ENCODE results near the gene ZNF808.
"Not testable (repeated sequence)": the region's sequence is repeated elsewhere in the genome, so short reads cannot be mapped to it uniquely, and the experiment has no call there.

Gene ZNF808

GRCh38 chr19:52536448-52536800 lies 9.0 kb downstream of the ZNF808 start:
- TF ChIP-seq CTCF (IDR thresholded peaks at IDR 0.05; ENCODE audit: extremely low read depth, insufficient read depth, missing control alignments): no peak
- in situ Hi-C loops (cut with MboI; ENCODE audit: low pct_unique_long_range_greater_than_20kb, low sequenced_read_pairs, unreplicated experiment): no loop called here
- DNase-seq (ENCODE audit: low spot score): no peak

DNA sequence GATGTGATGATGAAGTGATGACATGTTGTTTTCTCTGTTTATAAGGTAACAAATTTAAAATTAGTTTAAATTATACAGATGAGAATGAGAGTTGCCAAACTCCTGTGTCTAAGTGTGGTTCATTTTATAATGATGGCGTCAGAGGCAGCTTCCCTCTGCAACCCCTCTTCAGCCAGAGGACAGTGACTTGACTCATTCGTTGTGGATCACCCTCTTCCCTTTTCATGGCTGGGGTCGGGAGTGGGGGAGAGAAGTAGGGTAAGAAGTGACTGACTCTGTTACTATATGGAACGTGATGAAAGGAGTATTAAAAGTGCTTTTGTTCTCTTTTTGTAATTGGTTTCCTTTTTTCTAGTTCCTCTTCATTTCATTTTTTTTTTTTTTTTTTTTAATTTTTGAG lies 11.3 kb downstream of the ZNF808 start:
- in situ Hi-C loops (cut with MboI; ENCODE audit: low pct_unique_long_range_greater_than_20kb, low sequenced_read_pairs, unreplicated experiment); DNase-seq (ENCODE audit: low spot score): not testable (repeated sequence)

GRCh38 chr19:52541176-52541575 lies 13.7 kb downstream of the ZNF808 start:
- in situ Hi-C loops (cut with MboI; ENCODE audit: low pct_unique_long_range_greater_than_20kb, low sequenced_read_pairs, unreplicated experiment); DNase-seq (ENCODE audit: low spot score): not testable (repeated sequence)

DNA sequence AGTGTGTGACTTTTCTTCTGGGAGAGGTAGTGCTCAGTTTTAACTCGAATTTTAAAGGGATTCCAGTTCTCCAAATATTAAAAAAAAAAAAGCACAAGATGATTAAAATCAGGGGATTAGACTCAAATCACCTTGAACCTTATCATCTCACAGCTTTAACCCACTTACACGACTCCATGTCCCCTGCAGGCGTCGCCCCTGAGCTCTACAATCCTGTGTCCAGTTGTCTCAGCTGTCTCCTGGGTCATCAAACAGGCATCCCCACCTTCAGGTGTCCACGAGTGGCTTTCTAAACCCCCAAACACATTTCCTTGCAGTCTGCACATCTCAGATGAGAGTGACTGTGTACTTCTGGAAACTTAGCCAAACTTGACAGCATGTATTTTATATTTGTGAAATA lies 14.1 kb downstream of the ZNF808 start:
- in situ Hi-C loops (cut with MboI; ENCODE audit: low pct_unique_long_range_greater_than_20kb, low sequenced_read_pairs, unreplicated experiment): no loop called here
- DNase-seq (ENCODE audit: low spot score): no peak
- TF ChIP-seq CTCF (IDR thresholded peaks at IDR 0.05; ENCODE audit: extremely low read depth, insufficient read depth, missing control alignments): no peak

DNA sequence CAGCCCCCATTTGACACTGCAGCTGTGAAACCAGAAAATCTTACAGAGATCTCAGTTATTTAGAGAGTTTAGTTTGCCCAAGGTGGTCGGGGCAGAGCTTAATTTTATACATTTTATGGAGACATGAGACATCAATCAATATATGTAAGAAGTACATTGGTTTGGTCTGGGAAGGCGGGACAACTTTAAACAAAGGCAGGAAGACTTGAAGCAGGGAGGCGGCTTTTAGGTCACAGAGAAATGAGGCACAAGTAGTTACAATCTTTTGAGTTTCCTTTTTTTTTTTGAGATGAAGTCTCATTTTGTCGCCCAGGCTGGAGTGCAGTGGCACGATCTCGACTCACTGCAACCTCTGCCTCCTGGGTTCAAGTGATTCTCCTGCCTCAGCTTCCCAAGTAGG lies 15.1 kb downstream of the ZNF808 start:
- not testable (repeated sequence) for DNase-seq (ENCODE audit: low spot score)

DNA sequence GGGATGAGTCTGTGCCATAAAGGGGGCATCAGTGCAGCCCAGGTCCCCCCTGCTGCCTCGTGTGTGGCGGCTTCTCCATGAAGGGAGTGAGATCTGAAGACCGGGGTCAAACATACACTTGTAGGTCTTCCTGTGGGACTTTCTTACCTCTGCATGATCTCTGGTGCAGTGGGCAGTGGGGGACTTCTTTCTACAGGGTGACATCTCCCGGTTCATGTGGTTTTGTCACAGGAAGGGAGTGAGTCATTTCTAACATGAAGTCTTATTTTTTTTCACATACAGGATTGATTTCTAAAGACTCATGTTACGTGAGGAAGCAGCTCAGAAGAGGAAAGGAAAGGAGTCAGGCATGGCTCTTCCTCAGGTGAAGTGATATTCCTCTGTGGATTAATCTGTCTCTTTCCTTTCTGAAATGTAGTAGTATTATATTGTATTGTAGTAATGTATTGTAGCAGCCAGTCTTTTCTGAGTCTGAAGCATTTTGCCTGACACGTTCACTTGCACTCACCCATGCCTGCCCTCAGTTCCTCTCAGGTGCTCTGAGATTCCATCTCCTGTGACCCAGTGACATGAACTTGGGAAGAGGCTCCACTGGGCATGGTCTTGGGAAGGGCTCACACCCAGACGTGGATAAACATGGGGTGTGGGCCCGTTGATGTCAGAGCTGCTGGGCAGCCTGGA lies 15.7 kb downstream of the ZNF808 start:
- no peak for DNase-seq (ENCODE audit: low spot score)
- in situ Hi-C loops (cut with MboI; ENCODE audit: low pct_unique_long_range_greater_than_20kb, low sequenced_read_pairs, unreplicated experiment): no loop called here

More for the DNA sequence above, 15.1 kb downstream of the ZNF808 start:
- in situ Hi-C loops (cut with MboI; ENCODE audit: low pct_unique_long_range_greater_than_20kb, low sequenced_read_pairs, unreplicated experiment): not testable (repeated sequence)

DNA sequence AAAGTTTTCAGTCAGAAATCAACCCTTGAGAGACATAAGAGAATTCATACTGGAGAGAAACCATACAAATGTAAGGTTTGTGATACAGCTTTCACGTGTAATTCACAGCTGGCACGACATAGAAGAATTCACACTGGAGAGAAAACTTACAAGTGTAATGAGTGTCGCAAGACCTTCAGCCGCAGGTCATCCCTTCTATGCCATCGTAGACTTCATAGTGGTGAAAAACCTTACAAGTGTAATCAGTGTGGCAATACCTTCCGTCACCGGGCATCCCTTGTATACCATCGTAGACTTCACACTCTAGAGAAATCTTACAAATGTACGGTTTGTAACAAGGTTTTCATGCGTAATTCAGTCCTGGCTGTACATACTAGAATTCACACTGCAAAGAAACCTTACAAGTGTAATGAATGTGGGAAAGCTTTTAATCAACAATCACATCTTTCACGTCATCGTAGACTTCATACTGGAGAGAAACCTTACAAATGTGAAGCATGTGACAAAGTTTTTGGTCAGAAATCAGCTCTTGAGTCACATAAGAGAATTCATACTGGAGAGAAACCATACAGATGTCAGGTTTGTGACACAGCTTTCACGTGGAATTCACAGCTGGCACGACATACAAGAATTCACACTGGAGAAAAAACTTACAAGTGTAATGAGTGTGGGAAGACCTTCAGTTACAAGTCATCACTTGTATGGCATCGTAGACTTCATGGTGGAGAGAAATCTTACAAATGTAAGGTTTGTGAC lies 26.9 kb downstream of the ZNF808 start:
- no peak for TF ChIP-seq CTCF (IDR thresholded peaks at IDR 0.05; ENCODE audit: extremely low read depth, insufficient read depth, missing control alignments)
- no peak for DNase-seq (ENCODE audit: low spot score)
- in situ Hi-C loops (cut with MboI; ENCODE audit: low pct_unique_long_range_greater_than_20kb, low sequenced_read_pairs, unreplicated experiment): no loop called here

More for the DNA sequence above, 15.7 kb downstream of the ZNF808 start:
- TF ChIP-seq CTCF (IDR thresholded peaks at IDR 0.05; ENCODE audit: extremely low read depth, insufficient read depth, missing control alignments): no peak

DNA sequence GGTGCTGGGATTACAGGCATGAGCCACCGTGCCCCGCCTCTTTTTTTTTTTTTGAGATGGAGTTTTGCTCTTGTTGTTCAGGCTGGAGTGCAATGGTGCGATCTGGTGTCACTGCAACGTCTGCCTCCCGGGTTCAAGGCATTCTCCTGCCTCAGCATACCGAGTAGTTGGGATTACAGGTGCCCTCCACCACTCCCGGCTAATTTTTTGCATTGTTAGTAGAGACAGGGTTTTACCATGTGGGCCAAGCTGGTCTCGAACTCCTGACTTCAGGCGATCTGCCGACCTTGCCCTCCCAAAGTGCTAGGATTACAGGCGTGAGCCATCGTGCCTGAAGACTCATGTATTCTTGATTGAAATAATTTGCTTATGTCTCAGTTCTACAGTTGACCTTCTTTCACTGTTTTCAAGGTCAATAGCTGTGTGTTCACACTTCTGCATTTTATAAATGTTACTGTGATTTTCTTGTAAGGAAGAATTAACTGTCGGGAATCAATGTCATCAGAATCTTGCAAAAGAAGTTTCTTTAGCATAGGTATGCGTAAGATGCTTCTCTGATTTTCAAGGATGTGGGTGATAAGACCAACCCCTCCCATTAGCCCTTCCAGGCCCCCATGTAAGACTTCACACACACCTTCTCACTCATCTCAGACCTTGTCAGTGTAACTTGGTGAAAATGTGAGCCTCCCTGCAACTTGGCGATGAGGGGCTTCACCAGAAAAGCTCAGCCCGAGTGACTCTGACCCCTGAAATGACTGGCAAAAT lies 29.9 kb downstream of the ZNF808 start:
- in situ Hi-C loops (cut with MboI; ENCODE audit: low pct_unique_long_range_greater_than_20kb, low sequenced_read_pairs, unreplicated experiment): no loop called here
- TF ChIP-seq CTCF (IDR thresholded peaks at IDR 0.05; ENCODE audit: extremely low read depth, insufficient read depth, missing control alignments): no peak
- DNase-seq (ENCODE audit: low spot score): no peak

DNA sequence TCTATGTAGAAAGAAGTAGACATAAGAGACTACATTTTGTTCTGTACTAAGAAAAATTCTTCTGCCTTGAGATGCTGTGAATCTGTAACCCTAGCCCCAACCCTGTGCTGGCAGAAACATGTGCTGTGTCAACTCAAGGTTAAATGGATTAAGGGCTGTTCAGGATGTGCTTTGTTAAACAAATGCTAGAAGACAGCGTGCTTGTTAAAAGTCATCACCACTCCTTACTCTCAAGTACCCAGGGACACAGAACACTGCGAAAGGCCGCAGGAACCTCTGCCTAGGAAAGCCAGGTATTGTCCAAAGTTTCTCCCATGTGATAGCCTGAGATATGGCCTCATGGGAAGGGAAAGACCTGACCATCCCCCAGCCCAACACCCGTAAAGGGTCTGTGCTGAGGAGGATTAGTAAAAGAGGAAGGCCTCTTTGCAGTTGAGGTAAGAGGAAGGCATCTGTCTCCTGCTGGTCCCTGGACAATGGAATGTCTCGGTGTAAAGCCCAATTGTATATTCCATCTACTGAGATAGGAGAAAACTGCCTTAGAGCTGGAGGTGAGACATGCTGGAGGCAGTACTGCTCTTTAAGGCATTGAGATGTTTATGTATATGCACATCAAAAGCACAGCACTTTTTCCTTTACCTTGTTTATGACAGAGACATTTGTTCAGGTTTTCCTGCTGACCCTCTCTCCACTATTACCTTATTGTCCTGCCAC lies 31.4 kb downstream of the ZNF808 start:
- in situ Hi-C loops (cut with MboI; ENCODE audit: low pct_unique_long_range_greater_than_20kb, low sequenced_read_pairs, unreplicated experiment); DNase-seq (ENCODE audit: low spot score): not testable (repeated sequence)

DNA sequence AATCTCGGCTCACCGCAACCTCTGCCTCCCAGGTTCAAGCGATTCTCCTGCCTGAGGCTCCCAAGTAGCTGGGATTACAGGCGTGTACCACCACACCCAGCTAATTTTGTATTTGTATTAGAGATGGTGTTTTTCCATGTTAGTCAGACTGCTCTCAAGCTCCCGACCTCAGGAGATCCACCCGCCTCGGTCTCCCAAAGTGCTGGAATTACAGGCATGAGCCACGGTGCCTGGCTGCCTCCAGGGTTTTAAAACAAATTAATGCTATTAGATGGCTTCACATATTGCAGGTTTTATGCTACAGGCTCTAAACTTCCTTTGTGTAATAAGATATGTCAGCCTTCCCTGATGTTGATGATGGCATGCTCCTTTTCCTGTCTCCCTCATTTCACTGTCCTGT lies 34.1 kb downstream of the ZNF808 start:
- DNase-seq (ENCODE audit: low spot score); in situ Hi-C loops (cut with MboI; ENCODE audit: low pct_unique_long_range_greater_than_20kb, low sequenced_read_pairs, unreplicated experiment): not testable (repeated sequence)
